Bronchial epithelial cell (primary cell): ENCODE results near the gene KIAA1217. TPM values are rescaled to one million over a fixed set of nuclear protein-coding genes. Genes with fewer than 3 reads are reported as not detected.
A peak's percentile ranks its signal among the peaks of the same experiment; 100 is the strongest.

Experiments used
- DNase-seq: peaks from one replicate; pipeline ENCODE4 v3.0.0-alpha.2; 2010; ENCODE audit warnings: low read depth
- FAIRE-seq: peaks from 2 replicates; lab custom pipeline; 2011; peaks lifted over from hg19 to GRCh38; lab: Jason Lieb, UNC
- H3K27me3 ChIP-seq: 2 replicates; pipeline ENCODE4 v1.5.1; 2011; ENCODE audit warnings: low read length; ENCODE audit not compliant: control insufficient read depth, insufficient read depth
- H3K36me3 ChIP-seq: 2 replicates; pipeline ENCODE4 v1.5.1; 2011; ENCODE audit warnings: low read length; ENCODE audit not compliant: control insufficient read depth, insufficient read depth
- H3K4me3 ChIP-seq: 2 replicates; pipeline ENCODE4 v1.5.1; 2011; ENCODE audit warnings: mild to moderate bottlenecking, low read depth, low read length, control low read depth
- CTCF ChIP-seq: IDR thresholded peaks from 2 replicates; pipeline ENCODE4 v1.5.1; 2011; ENCODE audit warnings: mild to moderate bottlenecking, moderate library complexity, low read length, control low read depth, inconsistent platforms; ENCODE audit not compliant: insufficient read depth, severe bottlenecking
- total RNA-seq: library from RNA; depleted of rRNA; stranded (reverse); fragments of >200 nt; gene quantifications from 2 replicates; pipeline ENCODE4 v1.2.1, GENCODE V29; 2014

The KIAA1217 gene
- total RNA-seq, 1 donor from 2014 or later = 3.4 TPM

GRCh38 chr10:24231200-24231599 lies 22.3 kb downstream of the KIAA1217 start:
- no peaks in the 10 kb centered on the region for H3K36me3 ChIP-seq
- FAIRE-seq = no peak
- no peaks in the 10 kb centered on the region for H3K27me3 ChIP-seq
- TF ChIP-seq CTCF = no peak
- no peak for DNase-seq
- H3K4me3 ChIP-seq = no peak overlapping the region

- no peak overlapping the region for H3K4me3 ChIP-seq
- no peak for TF ChIP-seq CTCF
- FAIRE-seq (peak; percentile 36), DNase-seq (peak; percentile 56)
- H3K27me3 ChIP-seq = no peaks in the 10 kb centered on the region
- H3K36me3 ChIP-seq = no peaks in the 10 kb centered on the region
Observed at GRCh38 chr10:24234784-24235183, 25.8 kb downstream of the KIAA1217 start.

- no peak for TF ChIP-seq CTCF
- no peak for FAIRE-seq
- DNase-seq = no peak
- H3K27me3 ChIP-seq = no peaks in the 10 kb centered on the region
- no peak overlapping the region for H3K4me3 ChIP-seq
- no peaks in the 10 kb centered on the region for H3K36me3 ChIP-seq
Observed at GRCh38 chr10:24235471-24235870, 26.5 kb downstream of the KIAA1217 start.

GRCh38 chr10:24237801-24238395 lies 29.0 kb downstream of the KIAA1217 start:
- FAIRE-seq (no peak), DNase-seq (no peak)
- no peaks in the 10 kb centered on the region for H3K27me3 ChIP-seq
- no peaks in the 10 kb centered on the region for H3K36me3 ChIP-seq
- no peak overlapping the region for H3K4me3 ChIP-seq
- no peak for TF ChIP-seq CTCF

GRCh38 chr10:24238519-24239247 lies 29.7 kb downstream of the KIAA1217 start:
- H3K27me3 ChIP-seq = no peaks in the 10 kb centered on the region
- FAIRE-seq (no peak), DNase-seq (peak; percentile 98)
- no peak for TF ChIP-seq CTCF
- H3K4me3 ChIP-seq = peak overlapping the region; percentile 42
- no peaks in the 10 kb centered on the region for H3K36me3 ChIP-seq
